ENCODE results near the gene BMP7. TPM values are rescaled to one million over a fixed set of nuclear protein-coding genes. Genes with fewer than 3 reads are reported as not detected.
"Not testable (repeated sequence)": the region's sequence is repeated elsewhere in the genome, so short reads cannot be mapped to it uniquely, and the experiment has no call there.

Gene BMP7
- total RNA-seq, 2 experiments from 2014 or later, result 2.2 to 94.2 TPM

DNA sequence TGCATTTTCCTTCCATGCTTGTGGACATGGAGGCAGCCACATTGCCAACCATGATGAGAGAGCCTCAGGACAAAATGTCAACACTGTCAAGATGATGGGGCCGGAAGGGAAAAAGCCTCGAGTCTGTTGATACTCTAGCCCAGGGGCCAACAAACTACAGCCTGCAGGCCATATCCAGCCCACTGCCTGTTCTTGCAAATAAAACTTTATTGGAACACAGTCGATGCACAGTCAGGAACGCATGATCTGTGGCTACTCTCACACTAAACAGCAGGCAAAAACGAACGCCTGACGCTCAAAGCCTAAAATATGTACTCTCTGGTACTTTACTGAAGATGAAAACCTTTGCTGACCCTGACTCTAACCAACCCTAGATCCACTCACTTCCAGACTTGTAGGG is 72.3 kb downstream of the BMP7 start:
- no peak overlapping the region for H3K4me2 ChIP-seq (ENCODE audit: low read length)
- no peak overlapping the region for H3K4me3 ChIP-seq (ENCODE audit: low read depth, low read length, poor library complexity, severe bottlenecking)
- no peaks in the 10 kb centered on the region for H3K79me2 ChIP-seq (ENCODE audit: insufficient read depth, low read depth, low read length)
- intact Hi-C loops (cut with micrococcal nuclease; ENCODE audit: unreplicated experiment), result no loop called here
- no TSS peak for BruUV-seq (replicated peaks)
- peaks cover 26% of the 10 kb centered on the region; the same call in 1 of the 2 replicates for H3K36me3 ChIP-seq (ENCODE audit: insufficient read depth, low read length)
- H3K27ac ChIP-seq (ENCODE audit: low read depth, low read length, poor library complexity, severe bottlenecking), result no peak overlapping the region
- no peaks in the 10 kb centered on the region for H3K9me3 ChIP-seq (ENCODE audit: low read length)
- ChIA-PET CTCF (ENCODE audit: unreplicated experiment) (no interaction called here), POLR2A (no interaction called here)
- DNase-seq (ENCODE audit: low spot score), result no peak
- H3K9me2 ChIP-seq (ENCODE audit: insufficient read depth, low read length), result no peaks in the 10 kb centered on the region
- no peaks in the 10 kb centered on the region for H3K4me1 ChIP-seq (ENCODE audit: insufficient read depth, low read length, poor library complexity, severe bottlenecking)
- no peaks in the 10 kb centered on the region; the same call in 1 of the 2 replicates for H4K20me1 ChIP-seq (ENCODE audit: insufficient read depth, low read length)
- no peak overlapping the region for H2AFZ ChIP-seq (ENCODE audit: low read length)
- TF ChIP-seq, protein P1, sequence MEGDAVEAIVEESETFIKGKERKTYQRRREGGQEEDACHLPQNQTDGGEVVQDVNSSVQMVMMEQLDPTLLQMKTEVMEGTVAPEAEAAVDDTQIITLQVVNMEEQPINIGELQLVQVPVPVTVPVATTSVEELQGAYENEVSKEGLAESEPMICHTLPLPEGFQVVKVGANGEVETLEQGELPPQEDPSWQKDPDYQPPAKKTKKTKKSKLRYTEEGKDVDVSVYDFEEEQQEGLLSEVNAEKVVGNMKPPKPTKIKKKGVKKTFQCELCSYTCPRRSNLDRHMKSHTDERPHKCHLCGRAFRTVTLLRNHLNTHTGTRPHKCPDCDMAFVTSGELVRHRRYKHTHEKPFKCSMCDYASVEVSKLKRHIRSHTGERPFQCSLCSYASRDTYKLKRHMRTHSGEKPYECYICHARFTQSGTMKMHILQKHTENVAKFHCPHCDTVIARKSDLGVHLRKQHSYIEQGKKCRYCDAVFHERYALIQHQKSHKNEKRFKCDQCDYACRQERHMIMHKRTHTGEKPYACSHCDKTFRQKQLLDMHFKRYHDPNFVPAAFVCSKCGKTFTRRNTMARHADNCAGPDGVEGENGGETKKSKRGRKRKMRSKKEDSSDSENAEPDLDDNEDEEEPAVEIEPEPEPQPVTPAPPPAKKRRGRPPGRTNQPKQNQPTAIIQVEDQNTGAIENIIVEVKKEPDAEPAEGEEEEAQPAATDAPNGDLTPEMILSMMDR (conservative IDR thresholded peaks at IDR 0.05; ENCODE audit: low read length), result no peak
- TF ChIP-seq EZH2phosphoT487 (IDR thresholded peaks at IDR 0.05; ENCODE audit: borderline replicate concordance, low read depth, low read length), result no peak

DNA sequence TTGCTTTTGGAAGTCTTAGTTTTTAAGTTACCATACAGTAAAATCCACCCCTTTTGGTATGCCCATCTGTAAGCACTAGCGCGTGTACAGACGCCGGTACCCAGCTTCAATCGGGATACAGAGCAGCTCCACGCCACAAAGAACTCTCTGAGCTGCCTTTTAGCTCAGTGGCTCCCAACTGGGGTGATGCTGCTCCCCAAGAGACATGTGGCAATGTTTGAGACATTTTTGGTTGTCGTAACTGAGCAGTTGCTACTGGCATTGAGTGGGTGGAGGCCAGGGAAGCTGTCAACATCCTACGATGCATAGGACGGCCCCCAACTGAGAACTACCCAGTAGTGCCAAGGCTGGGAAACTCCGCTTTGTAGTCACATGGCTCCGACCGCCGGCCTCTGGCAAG is 73.3 kb downstream of the BMP7 start:
- no peak overlapping the region for H3K27ac ChIP-seq (ENCODE audit: low read depth, low read length, poor library complexity, severe bottlenecking)
- H3K4me3 ChIP-seq (ENCODE audit: low read depth, low read length, poor library complexity, severe bottlenecking), result no peak overlapping the region
- TF ChIP-seq, protein P1 (conservative IDR thresholded peaks at IDR 0.05; ENCODE audit: low read length), result no peak
- TF ChIP-seq EZH2phosphoT487 (IDR thresholded peaks at IDR 0.05; ENCODE audit: borderline replicate concordance, low read depth, low read length), result no peak
- no peaks in the 10 kb centered on the region for H3K9me3 ChIP-seq (ENCODE audit: low read length)
- H3K36me3 ChIP-seq (ENCODE audit: insufficient read depth, low read length), result peaks cover 25% of the 10 kb centered on the region; the same call in 1 of the 2 replicates
- no TSS peak for BruUV-seq (replicated peaks)
- H3K79me2 ChIP-seq (ENCODE audit: insufficient read depth, low read depth, low read length), result no peaks in the 10 kb centered on the region
- CTCF ChIA-PET (ENCODE audit: unreplicated experiment), result interaction anchor here (0.7 kb wide), 1 partner anchor 135 kb away, joined by 3 read pairs; no protein-coding TSS in a partner anchor
- POLR2A ChIA-PET, result no interaction called here
- H2AFZ ChIP-seq (ENCODE audit: low read length), result no peak overlapping the region
- no peak for DNase-seq (ENCODE audit: low spot score)
- H4K20me1 ChIP-seq (ENCODE audit: insufficient read depth, low read length), result no peaks in the 10 kb centered on the region; the same call in 1 of the 2 replicates
- H3K9me2 ChIP-seq (ENCODE audit: insufficient read depth, low read length), result no peaks in the 10 kb centered on the region
- no peak overlapping the region for H3K4me2 ChIP-seq (ENCODE audit: low read length)
- intact Hi-C loops (cut with micrococcal nuclease; ENCODE audit: unreplicated experiment), result no loop called here
- H3K4me1 ChIP-seq (ENCODE audit: insufficient read depth, low read length, poor library complexity, severe bottlenecking), result no peaks in the 10 kb centered on the region

DNA sequence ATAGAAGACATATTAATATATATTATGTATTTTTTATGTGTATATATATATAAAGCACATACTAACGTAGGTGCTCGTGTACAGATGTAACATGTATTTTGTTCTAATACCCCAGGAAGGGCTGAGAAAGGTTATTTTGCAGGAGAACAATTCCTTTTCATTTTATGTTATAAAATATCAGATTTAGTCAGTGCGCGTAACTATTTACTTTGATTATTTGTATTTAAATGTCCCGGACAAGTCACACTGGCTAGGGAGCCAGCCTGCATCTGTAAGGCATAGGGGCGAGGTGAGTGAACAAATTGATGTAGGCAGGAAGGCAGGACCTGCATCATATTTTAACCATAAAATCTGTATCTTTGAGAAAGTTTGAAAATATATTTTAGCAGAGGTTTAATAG is 74.1 kb downstream of the BMP7 start:
- TF ChIP-seq EZH2phosphoT487 (IDR thresholded peaks at IDR 0.05; ENCODE audit: borderline replicate concordance, low read depth, low read length), result no peak
- Histone ChIP-seq H3K9me2 (ENCODE audit: insufficient read depth, low read length) (no peaks in the 10 kb centered on the region), H4K20me1 (ENCODE audit: insufficient read depth, low read length) (no peaks in the 10 kb centered on the region; the same call in 1 of the 2 replicates), H3K9me3 (ENCODE audit: low read length) (no peaks in the 10 kb centered on the region), H3K36me3 (ENCODE audit: insufficient read depth, low read length) (peaks cover 23% of the 10 kb centered on the region; the same call in 1 of the 2 replicates), H3K4me3 (ENCODE audit: low read depth, low read length, poor library complexity, severe bottlenecking) (no peak overlapping the region), H2AFZ (ENCODE audit: low read length) (no peak overlapping the region), H3K27ac (ENCODE audit: low read depth, low read length, poor library complexity, severe bottlenecking) (no peak overlapping the region), H3K79me2 (ENCODE audit: insufficient read depth, low read depth, low read length) (no peaks in the 10 kb centered on the region), H3K4me2 (ENCODE audit: low read length) (no peak overlapping the region), H3K4me1 (ENCODE audit: insufficient read depth, low read length, poor library complexity, severe bottlenecking) (no peaks in the 10 kb centered on the region)
- ChIA-PET CTCF (ENCODE audit: unreplicated experiment) (no interaction called here), POLR2A (no interaction called here)
- BruUV-seq (replicated peaks), result no TSS peak
- intact Hi-C loops (cut with micrococcal nuclease; ENCODE audit: unreplicated experiment), result no loop called here
- no peak for DNase-seq (ENCODE audit: low spot score)

DNA sequence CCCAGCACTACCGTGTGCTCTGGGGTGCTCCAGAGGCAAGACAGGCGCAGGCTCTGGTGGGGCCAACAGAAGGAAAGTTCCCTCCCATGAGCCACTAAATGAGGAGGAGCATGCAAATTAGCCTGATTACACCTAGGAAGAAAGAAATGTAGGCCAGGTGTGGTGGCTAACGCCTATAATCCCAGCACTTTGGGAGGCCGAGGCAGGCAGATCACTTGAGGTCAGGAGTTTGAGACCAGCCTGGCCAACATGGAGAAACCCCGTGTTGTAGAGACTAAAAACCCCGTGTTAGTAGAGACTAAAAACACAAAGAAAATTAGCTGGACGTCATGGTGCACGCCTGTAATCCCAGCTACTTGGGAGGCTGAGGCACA is 75.2 kb downstream of the BMP7 start:
- H3K9me2 ChIP-seq (ENCODE audit: insufficient read depth, low read length); DNase-seq (ENCODE audit: low spot score); H4K20me1 ChIP-seq (ENCODE audit: insufficient read depth, low read length); H3K27ac ChIP-seq (ENCODE audit: low read depth, low read length, poor library complexity, severe bottlenecking); H3K9me3 ChIP-seq (ENCODE audit: low read length); H3K4me1 ChIP-seq (ENCODE audit: insufficient read depth, low read length, poor library complexity, severe bottlenecking); POLR2A ChIA-PET; intact Hi-C loops (cut with micrococcal nuclease; ENCODE audit: unreplicated experiment); CTCF ChIA-PET (ENCODE audit: unreplicated experiment); H3K4me2 ChIP-seq (ENCODE audit: low read length); H3K79me2 ChIP-seq (ENCODE audit: insufficient read depth, low read depth, low read length); H3K4me3 ChIP-seq (ENCODE audit: low read depth, low read length, poor library complexity, severe bottlenecking); H2AFZ ChIP-seq (ENCODE audit: low read length); BruUV-seq (replicated peaks): not testable (repeated sequence)
- peaks cover 22% of the 10 kb centered on the region; the same call in 1 of the 2 replicates for H3K36me3 ChIP-seq (ENCODE audit: insufficient read depth, low read length)

Data from OCI-LY7 (cell line).